ENCODE measurements around the gene SGIP1. TPM values are rescaled to one million over a fixed set of nuclear protein-coding genes. Genes with fewer than 3 reads are reported as not detected.

The SGIP1 gene
- total RNA-seq, 1 donor from 2014 or later = 4.2 TPM

- Mint-ChIP-seq H3K4me1 (no peaks in the 10 kb centered on the region), H3K9me3 (no peaks in the 10 kb centered on the region), H3K27ac (no peak overlapping the region), H3K36me3 (no peaks in the 10 kb centered on the region), H3K4me3 (no peak overlapping the region), H3K27me3 (ENCODE audit: insufficient read depth, low read depth) (no peaks in the 10 kb centered on the region)
- no peak for DNase-seq (ENCODE audit: low spot score)
- TF ChIP-seq CTCF (IDR thresholded peaks at IDR 0.05) (no peak), EZH2phosphoT487 (IDR thresholded peaks at IDR 0.05) (no peak), EZH2 (IDR thresholded peaks at IDR 0.05) (no peak)
- H3K4me1 ChIP-seq = no peaks in the 10 kb centered on the region
- H4K20me1 ChIP-seq (ENCODE audit: low read depth) = no peaks in the 10 kb centered on the region
- no peak overlapping the region for H2AFZ ChIP-seq (replicated peaks)
- no peak overlapping the region for H3K9ac ChIP-seq
- H3K27ac ChIP-seq = no peak overlapping the region
- H3K4me3 ChIP-seq = no peak overlapping the region
- H3K9me3 ChIP-seq (ENCODE audit: low read depth) = no peaks in the 10 kb centered on the region
- no peaks in the 10 kb centered on the region for H3K79me2 ChIP-seq (ENCODE audit: low read depth)
- H3K4me2 ChIP-seq = no peak overlapping the region
- H3K27me3 ChIP-seq = no peaks in the 10 kb centered on the region
- H3K36me3 ChIP-seq = no peaks in the 10 kb centered on the region
- H3F3A ChIP-seq (ENCODE audit: low read depth) = no peaks in the 10 kb centered on the region
These were observed 15.1 kb downstream of the SGIP1 start for GRCh38 chr1:66549017-66549416.

GRCh38 chr1:66550243-66550642, 16.3 kb downstream of the SGIP1 start:
- H3K9me3 ChIP-seq (ENCODE audit: low read depth) = no peaks in the 10 kb centered on the region
- no peak overlapping the region for H3K27ac ChIP-seq
- no peaks in the 10 kb centered on the region for H4K20me1 ChIP-seq (ENCODE audit: low read depth)
- H3K4me1 Mint-ChIP-seq = no peaks in the 10 kb centered on the region
- no peak overlapping the region for H3K9ac ChIP-seq
- no peak overlapping the region for H3K4me2 ChIP-seq
- H3K36me3 Mint-ChIP-seq = no peaks in the 10 kb centered on the region
- H3K79me2 ChIP-seq (ENCODE audit: low read depth) = no peaks in the 10 kb centered on the region
- DNase-seq (ENCODE audit: low spot score) = no peak
- no peak overlapping the region for H3K4me3 Mint-ChIP-seq
- H3K4me3 ChIP-seq = no peak overlapping the region
- no peaks in the 10 kb centered on the region for H3F3A ChIP-seq (ENCODE audit: low read depth)
- H3K27ac Mint-ChIP-seq = no peak overlapping the region
- no peaks in the 10 kb centered on the region for H3K9me3 Mint-ChIP-seq
- H3K4me1 ChIP-seq = no peaks in the 10 kb centered on the region
- no peaks in the 10 kb centered on the region for H3K27me3 Mint-ChIP-seq (ENCODE audit: insufficient read depth, low read depth)
- no peak overlapping the region for H2AFZ ChIP-seq (replicated peaks)
- no peaks in the 10 kb centered on the region for H3K36me3 ChIP-seq
- H3K27me3 ChIP-seq = no peaks in the 10 kb centered on the region
- TF ChIP-seq EZH2 (IDR thresholded peaks at IDR 0.05) (no peak), CTCF (IDR thresholded peaks at IDR 0.05) (no peak), EZH2phosphoT487 (IDR thresholded peaks at IDR 0.05) (no peak)

DNA sequence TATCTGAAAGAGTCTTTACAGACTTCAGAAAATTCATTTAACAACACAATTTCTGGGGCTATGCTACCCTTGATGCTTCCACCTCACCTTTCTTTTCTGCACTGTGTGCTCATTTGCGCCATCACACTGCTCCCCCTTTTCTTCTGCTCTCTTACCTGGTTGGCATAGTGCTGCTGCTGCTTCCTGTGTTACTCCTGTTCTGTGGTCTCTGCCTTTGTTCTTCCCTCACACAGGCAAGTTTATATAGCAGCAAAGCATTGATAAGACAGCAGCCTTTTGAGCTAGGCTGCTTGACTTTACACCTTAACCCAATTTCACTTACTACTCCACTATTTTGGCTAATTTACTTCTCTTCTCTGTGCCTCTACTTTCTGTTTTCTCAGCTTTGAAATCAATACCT, 18.3 kb downstream of the SGIP1 start:
- TF ChIP-seq EZH2phosphoT487 (IDR thresholded peaks at IDR 0.05) (no peak), EZH2 (IDR thresholded peaks at IDR 0.05) (no peak)
- H3K4me3 ChIP-seq = no peak overlapping the region
- no peak overlapping the region for H3K4me2 ChIP-seq
- no peak for DNase-seq (ENCODE audit: low spot score)
- H3K27ac ChIP-seq = no peak overlapping the region
- no peaks in the 10 kb centered on the region for H3K36me3 ChIP-seq
- no peak overlapping the region for H3K9ac ChIP-seq
- H3K9me3 ChIP-seq (ENCODE audit: low read depth) = no peaks in the 10 kb centered on the region
- no peaks in the 10 kb centered on the region for H3F3A ChIP-seq (ENCODE audit: low read depth)
- no peak overlapping the region for H2AFZ ChIP-seq (replicated peaks)
- Mint-ChIP-seq H3K27ac (no peak overlapping the region), H3K27me3 (ENCODE audit: insufficient read depth, low read depth) (no peaks in the 10 kb centered on the region), H3K36me3 (no peaks in the 10 kb centered on the region), H3K4me3 (no peak overlapping the region), H3K9me3 (no peaks in the 10 kb centered on the region), H3K4me1 (no peaks in the 10 kb centered on the region)
- no peaks in the 10 kb centered on the region for H3K27me3 ChIP-seq
- no peaks in the 10 kb centered on the region for H3K79me2 ChIP-seq (ENCODE audit: low read depth)
- H3K4me1 ChIP-seq = no peaks in the 10 kb centered on the region
- H4K20me1 ChIP-seq (ENCODE audit: low read depth) = no peaks in the 10 kb centered on the region

- H3K4me2 ChIP-seq = no peak overlapping the region
- TF ChIP-seq CTCF (IDR thresholded peaks at IDR 0.05) = no peak
- TF ChIP-seq EZH2 (IDR thresholded peaks at IDR 0.05) = no peak
- TF ChIP-seq EZH2phosphoT487 (IDR thresholded peaks at IDR 0.05) = no peak
- no peak overlapping the region for H3K4me3 ChIP-seq
- no peaks in the 10 kb centered on the region for H3F3A ChIP-seq (ENCODE audit: low read depth)
- H2AFZ ChIP-seq (replicated peaks) = no peak overlapping the region
- H3K9ac ChIP-seq = no peak overlapping the region
- Mint-ChIP-seq H3K27me3 (ENCODE audit: insufficient read depth, low read depth) (no peaks in the 10 kb centered on the region), H3K36me3 (no peaks in the 10 kb centered on the region), H3K4me1 (no peaks in the 10 kb centered on the region), H3K4me3 (no peak overlapping the region), H3K9me3 (no peaks in the 10 kb centered on the region), H3K27ac (no peak overlapping the region)
- H3K36me3 ChIP-seq = no peaks in the 10 kb centered on the region
- no peak for DNase-seq (ENCODE audit: low spot score)
- no peaks in the 10 kb centered on the region for H3K4me1 ChIP-seq
- no peaks in the 10 kb centered on the region for H3K27me3 ChIP-seq
- H3K9me3 ChIP-seq (ENCODE audit: low read depth) = no peaks in the 10 kb centered on the region
- no peaks in the 10 kb centered on the region for H3K79me2 ChIP-seq (ENCODE audit: low read depth)
- no peaks in the 10 kb centered on the region for H4K20me1 ChIP-seq (ENCODE audit: low read depth)
- no peak overlapping the region for H3K27ac ChIP-seq
These were observed 18.9 kb downstream of the SGIP1 start for GRCh38 chr1:66552829-66553228.

Data from neural progenitor cell (in vitro differentiated cells).